HG03095 (cell line): ENCODE measurements around the gene NWD2.
"Not testable (repeated sequence)": the region's sequence is repeated elsewhere in the genome, so short reads cannot be mapped to it uniquely, and the experiment has no call there.

Experiments used
- ATAC-seq: cut with Tn5 transposase; IDR thresholded peaks from one replicate; pipeline ENCODE4 v1.9.1; 2021; ENCODE audit warnings: moderate library complexity; ENCODE audit not compliant: unreplicated experiment

NWD2 gene, protein sequence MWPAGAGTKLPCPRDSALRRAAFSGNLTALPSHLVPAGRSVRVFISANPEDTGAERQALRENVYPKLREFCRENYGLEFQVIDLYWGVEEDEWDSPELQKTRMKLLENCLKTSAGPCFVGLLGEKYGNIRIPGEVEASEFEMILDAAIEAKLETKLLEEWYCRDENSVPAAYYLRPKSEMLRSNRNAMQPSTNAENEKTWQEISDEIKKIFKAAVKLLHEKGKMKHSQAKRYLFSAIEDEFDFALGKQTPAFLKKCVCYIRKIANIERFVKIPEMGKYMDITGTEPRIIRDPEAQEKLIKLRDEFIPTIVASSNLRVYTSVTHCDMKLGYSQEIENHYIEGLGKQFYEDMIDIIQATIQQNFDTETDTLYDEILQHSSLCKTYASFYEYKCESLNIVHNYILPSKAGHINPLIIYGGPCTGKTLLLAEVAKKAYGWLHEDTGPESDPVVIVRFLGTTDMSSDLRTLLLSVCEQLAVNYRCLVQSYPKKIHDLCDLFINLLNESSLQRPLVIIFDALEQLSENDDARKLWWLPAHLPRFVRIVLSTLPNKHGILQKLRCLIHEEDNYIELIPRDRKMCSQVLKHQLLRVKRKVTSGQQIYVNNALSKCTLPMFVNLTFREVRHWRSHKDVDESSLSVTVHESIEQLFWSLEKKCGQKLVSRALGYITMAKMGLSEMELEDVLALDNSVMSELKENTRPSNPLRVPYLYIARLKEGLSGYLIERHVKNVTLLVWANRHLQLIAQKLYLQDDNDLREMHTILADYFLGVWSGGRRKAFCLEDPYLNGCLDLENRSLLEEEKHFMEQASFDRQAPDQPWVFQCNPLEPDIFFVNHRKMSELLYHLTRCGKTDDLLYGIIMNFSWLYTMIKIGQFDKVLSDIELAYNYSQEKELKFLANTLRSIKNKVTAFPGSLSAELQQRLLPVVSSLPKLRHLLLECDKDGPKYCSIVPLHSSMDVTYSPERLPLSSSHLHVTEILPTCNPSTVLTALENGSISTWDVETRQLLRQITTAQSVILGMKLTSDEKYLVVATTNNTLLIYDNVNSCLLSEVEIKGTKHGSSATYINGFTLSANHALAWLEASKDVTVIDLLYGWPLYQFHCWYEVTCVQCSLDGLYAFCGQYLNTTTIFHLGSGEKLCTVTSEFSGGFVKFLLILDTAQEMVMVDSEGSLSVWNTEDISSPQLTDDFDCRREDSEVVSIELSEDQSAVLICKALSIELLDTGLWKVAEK (N-terminal part only)

DNA sequence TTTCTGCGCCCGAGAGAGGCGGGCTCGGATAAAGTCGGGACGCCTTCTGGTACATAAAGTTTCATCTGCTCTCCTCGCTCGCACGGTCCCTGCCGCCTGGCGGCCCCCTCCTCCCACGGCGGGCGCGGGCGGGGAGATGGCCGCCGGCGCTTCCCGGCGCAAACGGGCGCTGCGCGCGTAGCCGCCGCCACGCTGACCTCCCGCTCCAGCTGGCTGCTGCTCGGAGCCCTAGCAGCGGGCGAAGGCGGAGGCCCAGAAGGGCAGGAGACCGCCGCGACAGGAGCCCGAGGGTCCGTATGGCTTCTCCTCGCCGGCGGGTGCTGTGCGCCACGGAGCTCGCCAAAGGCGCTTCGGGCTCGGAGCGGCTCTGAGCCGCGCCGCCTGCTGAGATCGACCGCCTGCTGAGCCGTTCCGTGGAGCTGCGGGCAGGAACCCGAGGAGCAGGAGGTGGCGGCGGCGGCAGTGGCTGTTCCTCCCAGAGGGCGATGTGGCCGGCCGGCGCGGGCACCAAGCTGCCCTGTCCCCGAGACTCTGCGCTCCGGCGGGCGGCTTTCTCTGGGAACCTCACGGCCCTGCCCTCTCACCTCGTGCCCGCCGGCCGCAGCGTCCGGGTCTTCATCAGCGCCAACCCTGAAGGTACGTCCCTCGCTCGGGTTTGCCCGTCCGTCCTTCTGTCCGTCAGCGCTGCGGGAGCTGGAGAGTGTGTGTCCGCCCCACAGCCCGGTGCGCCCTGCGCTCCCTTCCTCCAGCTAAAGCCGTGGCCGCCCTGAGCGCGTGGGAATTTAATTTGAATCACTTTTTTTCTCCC, at the start of gene NWD2:
NWD2 (plus strand) TSS at position 161 of the 808 bp plus-strand sequence; CDS start at position 486, 325 bp downstream.
- ATAC-seq: no peak

DNA sequence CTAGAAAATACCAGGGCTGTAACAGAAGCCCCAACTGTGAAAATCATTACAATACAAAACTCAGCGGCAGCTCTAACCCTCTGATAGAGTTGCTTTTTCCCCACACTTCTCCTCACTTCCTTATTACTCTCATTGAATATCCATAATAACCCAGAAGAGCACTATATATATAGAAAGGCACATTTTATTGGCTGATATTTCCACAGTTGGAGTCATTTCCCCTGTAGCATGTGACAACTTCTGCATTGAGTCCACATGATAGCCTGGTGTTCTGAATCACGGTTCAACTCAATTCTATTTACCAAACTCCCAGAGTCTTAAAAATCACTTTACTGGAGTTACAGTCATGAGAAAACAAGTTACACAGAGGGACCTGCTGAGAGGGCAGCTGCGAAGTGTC, 46.6 kb upstream of the NWD2 start:
- ATAC-seq: no peak

DNA sequence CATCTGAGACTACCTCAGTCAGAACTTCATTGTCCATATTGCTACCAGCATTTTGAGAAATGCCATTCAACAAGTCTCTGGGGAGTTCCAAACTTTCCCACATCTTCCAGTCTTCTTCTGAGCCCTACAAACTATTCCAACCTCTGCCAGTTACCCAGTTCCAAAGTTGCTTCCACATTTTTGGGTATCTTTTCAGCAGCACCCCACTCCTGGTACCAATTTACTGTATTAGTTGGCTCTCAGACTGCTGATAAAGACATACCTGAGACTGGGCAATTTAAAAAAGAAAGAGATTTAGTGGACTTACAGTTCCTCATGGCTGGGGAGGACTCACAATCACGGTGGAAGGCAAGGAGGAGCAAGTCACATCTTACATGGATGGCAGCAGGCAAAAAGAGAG, 39.8 kb upstream of the NWD2 start:
- not testable (repeated sequence) for ATAC-seq

DNA sequence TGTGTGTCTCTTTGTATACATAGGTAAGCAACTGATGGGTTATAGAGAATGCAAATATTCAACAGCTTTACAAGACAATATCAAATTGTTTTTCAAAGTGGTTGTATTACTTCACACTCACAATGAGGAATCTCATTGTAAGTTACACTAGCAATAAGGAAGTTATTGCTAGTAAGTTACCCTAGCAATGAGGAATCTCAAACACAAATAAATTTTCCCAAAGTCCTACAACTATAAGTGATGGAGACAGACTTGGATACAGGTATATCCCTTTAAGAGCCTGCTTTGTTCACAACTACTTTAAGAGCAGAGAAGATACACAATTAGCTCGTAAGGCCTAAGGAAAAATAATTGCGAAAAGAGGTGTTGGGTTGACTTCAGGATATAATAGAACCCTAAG, 28.3 kb upstream of the NWD2 start:
- ATAC-seq: no peak

DNA sequence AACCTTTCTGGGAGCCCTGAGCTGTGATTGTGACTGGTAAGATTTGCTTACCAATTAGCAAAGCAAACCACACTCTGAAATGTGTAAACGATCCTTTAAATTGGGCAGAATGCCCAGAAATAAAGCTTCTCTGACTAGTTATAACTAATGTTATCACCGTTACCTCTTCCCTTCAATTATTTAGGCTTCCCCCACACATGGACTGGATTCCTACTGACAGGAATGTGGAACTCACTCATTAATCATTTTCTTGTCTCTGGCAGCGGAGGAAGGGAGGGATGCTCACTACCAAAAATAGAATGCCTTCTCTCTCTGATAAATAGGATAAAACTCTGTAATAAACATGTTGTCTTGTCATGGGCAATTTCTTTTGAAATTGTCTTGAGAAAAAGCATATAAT, 25.3 kb upstream of the NWD2 start:
- ATAC-seq: no peak

DNA sequence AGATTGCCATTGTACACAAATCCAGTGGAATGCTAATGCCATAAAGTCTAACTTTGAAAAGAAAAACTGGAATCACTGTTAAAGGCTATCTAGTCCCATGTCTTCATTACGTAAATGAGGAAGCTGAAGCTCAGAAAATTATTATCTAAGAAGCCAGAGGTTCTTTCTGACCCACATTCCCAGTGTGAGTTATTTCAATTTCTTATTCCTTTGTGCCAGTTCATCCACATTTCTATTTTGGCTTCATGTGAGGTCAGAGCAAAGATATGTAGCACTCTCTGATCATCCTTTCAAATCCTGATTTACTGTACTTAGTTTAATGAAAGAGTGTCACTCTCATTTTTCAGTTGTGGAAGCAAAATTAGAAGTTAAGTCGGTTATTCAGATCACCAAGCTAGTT, 24.6 kb upstream of the NWD2 start:
- ATAC-seq: no peak

DNA sequence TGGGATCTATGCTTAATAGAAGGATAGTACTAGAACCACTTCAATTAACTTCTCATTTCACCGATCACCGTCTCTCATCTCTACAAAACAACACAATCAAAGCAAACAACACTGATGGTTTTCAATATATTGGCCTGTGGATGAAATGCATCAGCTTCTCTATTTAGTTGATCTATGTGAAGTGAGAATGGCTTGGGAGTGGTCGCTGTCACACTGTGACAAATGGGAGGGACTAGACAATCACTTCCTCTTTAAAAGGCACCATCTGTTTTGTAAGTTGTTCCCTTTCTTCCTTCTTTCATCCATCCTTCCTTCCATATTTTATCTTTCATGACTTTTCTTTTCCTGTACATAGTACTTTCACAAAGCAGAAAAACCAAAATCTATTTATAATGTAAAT, 23.9 kb upstream of the NWD2 start:
- ATAC-seq: no peak

DNA sequence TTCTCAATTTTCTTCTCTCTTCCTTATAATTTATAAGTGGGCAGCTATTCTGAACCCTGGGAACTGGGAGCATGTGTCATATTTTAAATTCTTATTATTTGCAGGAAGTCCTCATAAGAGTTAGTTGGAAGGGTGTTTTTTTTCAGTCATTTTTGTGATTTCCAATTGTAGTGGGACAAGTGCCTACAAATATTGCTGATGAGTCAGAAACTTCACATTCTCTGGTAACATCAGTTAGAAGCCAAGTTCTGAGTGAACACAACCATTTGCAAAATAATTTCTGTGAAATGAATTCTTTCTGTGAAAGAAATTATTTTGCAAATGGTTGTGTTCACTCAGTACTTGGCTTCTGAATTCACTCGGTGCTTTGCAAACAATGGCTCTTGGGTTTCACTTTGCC, 20.8 kb upstream of the NWD2 start:
- ATAC-seq: no peak

DNA sequence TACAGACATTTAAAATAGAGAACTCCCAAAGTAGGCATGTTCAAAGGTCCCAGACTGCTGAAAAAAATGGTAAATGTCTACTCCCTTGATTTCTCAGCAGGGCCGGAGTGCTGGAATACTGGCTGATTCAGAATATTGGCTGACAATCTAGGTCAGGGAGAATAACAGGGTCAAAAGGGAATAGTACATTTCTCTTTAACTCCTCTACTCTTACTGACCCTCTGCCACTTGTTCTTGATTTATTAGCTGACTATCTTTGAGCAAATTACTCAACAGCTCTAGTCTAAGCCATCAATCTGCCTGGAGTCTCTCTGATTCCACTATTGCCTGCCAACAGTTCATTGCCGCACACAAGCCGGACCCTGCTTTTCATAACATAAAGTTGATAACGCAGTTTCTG, 19.7 kb upstream of the NWD2 start:
- ATAC-seq: no peak

DNA sequence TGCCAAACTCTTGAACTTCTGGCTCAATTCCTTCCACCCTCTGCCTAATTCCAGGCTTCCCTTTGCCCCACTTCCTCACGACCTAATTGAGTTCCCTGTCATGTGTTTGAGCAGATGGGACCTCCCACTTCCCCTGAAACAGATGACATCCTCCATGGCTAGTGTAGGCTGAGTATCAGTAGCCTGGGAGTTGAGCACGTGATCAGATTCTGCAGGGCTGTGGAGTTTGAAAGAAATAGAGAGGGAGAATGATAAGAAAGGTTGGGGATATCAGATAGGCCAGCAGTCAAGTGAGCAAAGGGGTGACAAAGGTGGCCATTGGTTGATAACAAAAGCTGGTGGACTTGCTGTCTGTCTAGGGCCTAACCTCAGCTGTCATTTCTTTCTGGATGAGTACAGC, 18.8 kb upstream of the NWD2 start:
- ATAC-seq: no peak

DNA sequence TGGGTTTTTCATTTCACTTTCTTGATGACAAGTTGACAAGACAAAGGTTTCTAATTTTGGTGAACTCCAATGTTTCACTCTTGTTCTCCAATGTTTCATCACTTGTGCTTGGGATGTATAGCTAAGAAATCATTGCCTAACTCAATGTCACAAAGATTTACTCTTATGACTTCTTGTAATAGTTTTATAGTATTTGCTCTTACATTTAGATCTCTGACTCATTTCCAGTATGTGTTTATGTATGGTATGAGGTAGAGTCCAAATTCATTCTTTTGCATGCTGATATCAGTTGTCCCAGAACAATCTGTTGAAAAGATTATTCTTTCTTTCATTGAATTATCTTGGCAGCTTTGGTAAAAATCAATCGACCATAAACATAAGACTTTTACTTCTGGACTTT, 12.2 kb upstream of the NWD2 start:
- no peak for ATAC-seq

DNA sequence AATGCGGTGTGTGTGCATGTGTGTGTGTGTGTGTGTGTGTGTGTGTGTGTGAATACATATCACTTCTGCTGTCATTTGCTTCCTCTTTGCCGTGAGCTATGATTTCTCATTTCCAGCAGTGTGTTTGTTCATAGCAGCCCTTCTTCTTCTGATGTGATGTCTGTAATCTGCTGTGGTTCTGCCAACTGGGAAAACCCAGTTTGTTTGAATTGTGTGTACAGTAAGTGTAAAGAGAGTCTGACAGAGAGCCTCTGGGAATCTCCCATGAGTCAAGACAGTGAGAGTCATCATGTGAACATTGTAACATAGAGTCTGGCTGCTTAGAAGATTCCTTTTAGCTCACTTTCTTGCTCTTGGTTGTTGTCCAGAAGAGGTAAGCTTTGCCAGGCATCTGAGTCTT, 8.4 kb upstream of the NWD2 start:
- no peak for ATAC-seq

DNA sequence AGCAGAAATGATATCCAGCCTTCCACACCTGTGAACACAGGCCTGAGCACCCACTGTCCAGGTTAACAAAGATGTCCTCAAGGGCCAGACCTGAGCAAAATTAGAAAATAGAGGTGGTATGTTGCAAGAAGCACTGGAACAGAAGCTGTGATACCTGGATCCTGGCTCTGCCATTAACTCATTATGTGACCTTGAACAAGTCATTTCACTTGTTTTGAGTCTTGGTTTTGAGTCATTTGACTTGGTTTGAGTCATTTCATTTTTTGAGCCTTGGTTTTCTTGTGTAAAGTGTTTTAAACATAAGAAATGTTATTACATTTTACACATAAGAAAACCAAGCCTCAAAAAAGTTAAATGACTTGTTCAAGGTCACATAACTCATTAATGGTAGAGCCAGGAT, 2.9 kb upstream of the NWD2 start:
- no peak for ATAC-seq

DNA sequence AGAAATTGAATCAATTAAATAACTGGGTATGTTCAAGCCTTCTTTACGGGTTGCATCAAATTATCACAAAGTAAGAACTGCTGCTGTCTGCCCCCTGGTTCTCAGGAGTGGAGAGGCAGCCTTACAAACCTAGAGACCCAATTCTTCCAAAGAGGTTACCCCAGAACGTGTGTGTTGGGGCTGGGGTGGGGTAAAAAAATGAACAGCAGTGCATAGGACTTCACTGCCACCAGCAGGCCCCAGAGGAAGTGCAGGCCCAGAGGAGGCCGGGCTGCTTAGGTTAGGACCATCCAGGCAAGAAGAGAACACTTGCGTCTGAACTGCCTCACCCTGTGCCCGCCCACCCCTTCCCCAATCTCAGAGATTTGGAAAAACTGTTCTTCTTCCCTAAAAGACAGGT, 1.5 kb upstream of the NWD2 start:
- ATAC-seq: no peak

DNA sequence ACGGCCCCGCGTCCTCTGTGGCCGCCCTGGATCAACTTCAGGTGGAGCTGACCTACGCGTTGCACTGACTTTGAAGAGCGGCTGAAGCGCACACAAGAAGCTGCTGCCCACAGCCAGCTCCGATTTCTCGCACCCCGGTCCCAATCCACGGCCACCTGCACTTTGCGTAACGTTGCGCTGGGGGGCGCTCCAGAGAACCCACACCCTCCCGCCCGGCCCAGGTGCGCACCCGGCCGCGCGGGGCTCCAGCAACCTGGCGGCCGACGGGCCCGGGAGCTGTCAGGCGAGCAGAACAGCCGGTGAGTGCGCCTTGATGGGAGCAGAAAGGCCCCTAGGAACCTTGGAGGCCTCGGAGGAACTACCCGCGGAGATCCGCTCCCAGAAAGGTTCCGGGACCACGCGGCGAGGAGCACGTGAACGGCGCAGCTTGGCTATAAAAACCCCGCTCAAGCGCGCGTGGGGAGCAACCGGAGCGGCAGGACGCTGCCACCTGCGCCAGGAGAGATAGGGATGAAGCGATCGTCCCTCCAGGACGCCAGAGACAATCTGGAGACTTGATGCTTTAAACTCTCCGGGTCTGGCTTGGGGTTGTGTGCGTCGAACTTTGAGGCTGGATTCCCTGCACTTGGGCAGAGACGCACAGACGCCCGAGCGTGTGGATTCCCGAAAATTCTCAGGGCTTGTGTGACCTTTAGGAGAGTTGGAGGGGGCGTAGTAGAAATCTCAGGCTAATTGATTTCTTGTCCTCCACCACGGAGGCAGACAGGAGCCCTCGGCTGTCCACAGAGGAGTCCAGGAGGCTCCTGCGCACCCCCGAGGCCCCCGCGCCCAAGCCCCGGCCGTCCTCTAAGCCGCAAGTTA, 591 bp upstream of the NWD2 start:
- no peak for ATAC-seq

DNA sequence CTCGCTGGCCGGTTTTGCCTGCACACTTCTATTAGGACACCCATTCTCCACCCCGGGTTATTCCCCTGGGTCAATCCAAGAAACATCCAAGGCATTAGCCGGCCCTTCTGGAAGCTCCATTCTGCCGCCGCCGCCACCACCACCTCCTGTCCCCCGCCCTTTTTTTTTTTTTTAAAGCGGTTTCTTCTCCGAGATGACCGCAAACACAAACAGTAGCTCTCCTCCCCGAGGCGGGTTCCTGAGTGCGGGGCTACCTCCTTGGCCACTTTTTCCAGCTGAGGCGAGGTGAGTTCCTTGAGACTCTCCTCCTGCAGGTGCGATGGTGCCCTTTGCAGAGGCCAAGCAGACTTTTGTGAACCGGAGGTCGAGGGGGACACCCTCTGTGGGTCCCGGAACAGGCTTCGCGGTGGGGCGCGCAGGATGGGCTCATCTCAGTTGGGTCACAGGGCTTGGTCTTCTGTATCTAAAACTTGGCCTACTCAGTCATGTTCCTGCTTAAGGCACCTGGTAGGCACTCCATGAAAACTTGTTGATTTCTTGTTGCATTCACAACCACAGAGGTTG, 930 bp downstream of the NWD2 start:
- no peak for ATAC-seq

DNA sequence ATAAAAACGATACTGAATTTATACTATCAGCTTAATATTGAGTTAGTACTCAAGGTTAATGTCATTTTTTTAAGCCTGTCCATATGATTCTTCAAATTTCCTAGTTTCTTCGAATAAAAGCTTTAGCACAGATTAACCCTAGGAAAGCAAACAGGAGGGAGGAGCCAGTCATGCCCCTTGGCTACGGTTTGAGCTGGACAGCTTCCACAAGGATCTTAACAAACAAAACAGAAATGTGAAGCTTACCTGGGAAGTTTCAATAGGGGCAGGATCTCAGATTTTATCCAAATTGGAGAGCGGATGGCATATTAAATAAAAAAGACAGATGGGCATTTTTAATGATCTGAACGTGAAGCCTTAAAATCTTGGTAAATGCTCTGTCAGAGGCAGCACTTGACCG, 2.3 kb downstream of the NWD2 start:
- no peak for ATAC-seq

DNA sequence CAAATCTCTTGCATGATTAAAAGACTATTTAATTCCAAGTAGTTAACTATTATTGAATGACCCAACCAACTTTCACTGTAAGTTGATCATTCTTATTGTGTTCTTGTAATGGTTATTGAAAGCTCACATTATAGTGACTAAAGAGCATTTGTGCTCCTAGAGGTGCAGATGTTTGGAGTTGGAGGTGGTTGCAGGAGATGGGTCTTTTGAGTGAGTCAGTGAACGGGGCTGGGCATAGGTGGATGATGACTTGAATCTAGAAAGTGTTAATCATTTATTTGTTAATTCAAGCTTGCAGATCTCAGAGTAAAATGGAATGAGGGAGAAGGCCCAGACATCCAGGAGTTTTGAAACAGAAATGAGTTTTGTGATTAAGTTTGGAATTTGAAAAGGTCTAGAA, 13.7 kb downstream of the NWD2 start:
- ATAC-seq: no peak

DNA sequence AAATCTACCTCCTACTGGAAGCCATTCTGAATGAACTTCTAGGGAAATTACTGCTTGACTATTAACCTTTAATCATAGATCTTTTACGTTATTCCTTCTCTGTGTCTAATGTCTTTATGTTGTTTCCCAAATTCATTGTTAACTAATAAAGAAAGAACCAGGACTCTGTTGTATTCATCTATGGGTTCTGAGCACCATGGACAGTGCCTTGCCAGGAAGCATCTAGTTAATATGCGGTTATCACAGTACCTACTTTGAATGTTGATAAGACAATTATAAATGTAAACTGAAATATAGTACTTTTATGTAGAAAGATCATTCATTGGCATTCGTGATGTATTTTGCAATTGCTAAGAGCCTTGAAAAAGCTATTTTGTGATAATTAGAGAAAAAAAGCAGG, 23.8 kb downstream of the NWD2 start:
- no peak for ATAC-seq
